ENCODE results near the gene ARRDC5.

DNA sequence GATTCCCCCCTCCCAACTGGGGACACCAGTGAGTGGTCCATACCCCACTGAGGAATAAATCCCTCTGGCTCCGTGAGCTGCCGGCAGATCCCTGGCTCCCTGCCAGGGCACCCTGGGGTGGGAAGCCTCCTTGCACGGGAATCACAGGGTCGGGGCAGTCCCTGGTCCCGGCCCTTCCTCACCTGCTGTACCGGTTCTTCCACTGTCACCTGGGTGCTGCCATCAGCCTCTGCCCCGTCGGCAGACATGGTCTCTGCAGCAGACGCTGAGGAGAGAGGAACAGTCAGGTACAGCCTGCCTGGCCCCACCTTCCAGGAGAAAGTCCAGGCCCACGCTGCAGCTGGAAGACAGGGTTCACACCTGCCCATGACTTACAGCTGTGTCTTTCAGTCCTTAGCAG lies 41.5 kb downstream of the ARRDC5 start:
- TF ChIP-seq, protein P1, sequence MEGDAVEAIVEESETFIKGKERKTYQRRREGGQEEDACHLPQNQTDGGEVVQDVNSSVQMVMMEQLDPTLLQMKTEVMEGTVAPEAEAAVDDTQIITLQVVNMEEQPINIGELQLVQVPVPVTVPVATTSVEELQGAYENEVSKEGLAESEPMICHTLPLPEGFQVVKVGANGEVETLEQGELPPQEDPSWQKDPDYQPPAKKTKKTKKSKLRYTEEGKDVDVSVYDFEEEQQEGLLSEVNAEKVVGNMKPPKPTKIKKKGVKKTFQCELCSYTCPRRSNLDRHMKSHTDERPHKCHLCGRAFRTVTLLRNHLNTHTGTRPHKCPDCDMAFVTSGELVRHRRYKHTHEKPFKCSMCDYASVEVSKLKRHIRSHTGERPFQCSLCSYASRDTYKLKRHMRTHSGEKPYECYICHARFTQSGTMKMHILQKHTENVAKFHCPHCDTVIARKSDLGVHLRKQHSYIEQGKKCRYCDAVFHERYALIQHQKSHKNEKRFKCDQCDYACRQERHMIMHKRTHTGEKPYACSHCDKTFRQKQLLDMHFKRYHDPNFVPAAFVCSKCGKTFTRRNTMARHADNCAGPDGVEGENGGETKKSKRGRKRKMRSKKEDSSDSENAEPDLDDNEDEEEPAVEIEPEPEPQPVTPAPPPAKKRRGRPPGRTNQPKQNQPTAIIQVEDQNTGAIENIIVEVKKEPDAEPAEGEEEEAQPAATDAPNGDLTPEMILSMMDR (IDR thresholded peaks at IDR 0.05; ENCODE audit: insufficient read depth, low read length, poor library complexity, severe bottlenecking): no peak
- TF ChIP-seq EZH2phosphoT487 (conservative IDR thresholded peaks at IDR 0.05; ENCODE audit: low read length): no peak
